Transverse colon (tissue), 4 donors: ENCODE data around the gene ARSK.

Experiments
- EP300 ChIP-seq: sonication (generic); formaldehyde crosslinking; IDR thresholded peaks from one replicate; pipeline ENCODE4 v1.6.1; 2017; ENCODE audit warnings: antibody characterized with exemption, low read depth
- POLR2A ChIP-seq: fragments of 450-650 bp; IDR thresholded peaks from one replicate; pipeline ENCODE4 v1.6.1; 2016; ENCODE audit warnings: antibody characterized with exemption, mild to moderate bottlenecking, moderate library complexity
- POLR2AphosphoS5 ChIP-seq, 3 donors: sonication (generic); formaldehyde crosslinking; IDR thresholded peaks; one replicate each; pipeline ENCODE4 v1.6.1; 2016; ENCODE audit warnings: antibody characterized with exemption in 3 of 3
- TF ChIP-seq, protein P1 (sequence below), 5 experiments: fragments of 200-600 bp in 3 of 5; fragments of 450-650 bp in 2 of 5; sonication (generic) in 3 of 5; IDR thresholded peaks; 1 replicate in 2 of 5; 2 replicates in 3 of 5; pipeline ENCODE4 v1.5.1; 2016 to 2017; ENCODE audit warnings: antibody characterized with exemption in 5 of 5, inconsistent platforms in 3 of 5, mild to moderate bottlenecking in 2 of 5, moderate library complexity in 1 of 5

DNA sequence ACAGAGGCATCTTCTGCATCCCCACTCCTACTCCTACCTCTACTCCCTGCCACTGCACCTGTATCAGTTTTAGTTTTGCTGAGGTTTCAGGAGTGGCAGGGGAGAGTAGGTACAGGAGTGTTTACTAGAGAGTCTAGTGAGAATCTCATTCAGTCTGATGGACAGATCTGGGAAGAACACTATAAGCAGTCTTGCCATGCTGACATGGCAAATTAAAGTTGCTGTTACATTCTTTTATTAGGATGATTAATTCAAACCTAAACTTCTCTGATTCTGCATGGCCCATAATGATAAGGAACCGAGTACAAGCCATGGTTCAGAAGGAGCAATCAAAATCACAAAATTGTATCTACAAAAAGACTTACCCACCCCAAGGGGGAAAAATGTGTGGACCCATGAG lies 7.4 kb downstream of the ARSK start:
- TF ChIP-seq, protein P1, sequence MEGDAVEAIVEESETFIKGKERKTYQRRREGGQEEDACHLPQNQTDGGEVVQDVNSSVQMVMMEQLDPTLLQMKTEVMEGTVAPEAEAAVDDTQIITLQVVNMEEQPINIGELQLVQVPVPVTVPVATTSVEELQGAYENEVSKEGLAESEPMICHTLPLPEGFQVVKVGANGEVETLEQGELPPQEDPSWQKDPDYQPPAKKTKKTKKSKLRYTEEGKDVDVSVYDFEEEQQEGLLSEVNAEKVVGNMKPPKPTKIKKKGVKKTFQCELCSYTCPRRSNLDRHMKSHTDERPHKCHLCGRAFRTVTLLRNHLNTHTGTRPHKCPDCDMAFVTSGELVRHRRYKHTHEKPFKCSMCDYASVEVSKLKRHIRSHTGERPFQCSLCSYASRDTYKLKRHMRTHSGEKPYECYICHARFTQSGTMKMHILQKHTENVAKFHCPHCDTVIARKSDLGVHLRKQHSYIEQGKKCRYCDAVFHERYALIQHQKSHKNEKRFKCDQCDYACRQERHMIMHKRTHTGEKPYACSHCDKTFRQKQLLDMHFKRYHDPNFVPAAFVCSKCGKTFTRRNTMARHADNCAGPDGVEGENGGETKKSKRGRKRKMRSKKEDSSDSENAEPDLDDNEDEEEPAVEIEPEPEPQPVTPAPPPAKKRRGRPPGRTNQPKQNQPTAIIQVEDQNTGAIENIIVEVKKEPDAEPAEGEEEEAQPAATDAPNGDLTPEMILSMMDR (IDR thresholded peaks at IDR 0.05): no peak
- TF ChIP-seq POLR2AphosphoS5 (IDR thresholded peaks at IDR 0.05): no peak
- no peak for TF ChIP-seq POLR2A
- no peak for TF ChIP-seq EP300
